ENCODE results near the gene RFX7.

The RFX7 gene

GRCh38 chr15:56098195-56098863 is 145.3 kb downstream of the RFX7 start:
- H3K27me3 ChIP-seq (ENCODE audit: insufficient read depth, low read length, poor library complexity, severe bottlenecking): no peaks in the 10 kb centered on the region
- H3K79me2 ChIP-seq (ENCODE audit: insufficient read depth, low read length): no peaks in the 10 kb centered on the region
- peaks cover 82% of the 10 kb centered on the region for H3K36me3 ChIP-seq (ENCODE audit: insufficient read depth, low read length)
- H2AFZ ChIP-seq (ENCODE audit: low read length): no peak overlapping the region
- no peak overlapping the region for H3K4me3 ChIP-seq (ENCODE audit: low read length, poor library complexity, severe bottlenecking)
- no peaks in the 10 kb centered on the region for H3K9me3 ChIP-seq (ENCODE audit: insufficient read depth, low read depth, low read length)
- H3K4me2 ChIP-seq (ENCODE audit: low read depth, low read length, poor library complexity, severe bottlenecking): peak overlapping the region; percentile 0
- H3K9ac ChIP-seq (ENCODE audit: low read depth, low read length, poor library complexity, severe bottlenecking): no peak overlapping the region
- no peaks in the 10 kb centered on the region for H4K20me1 ChIP-seq (ENCODE audit: insufficient read depth, low read length, poor library complexity, severe bottlenecking)
- peaks cover 9% of the 10 kb centered on the region for H3K4me1 ChIP-seq (ENCODE audit: insufficient read depth, low read length, poor library complexity, severe bottlenecking)
- no peak for TF ChIP-seq EZH2phosphoT487 (IDR thresholded peaks at IDR 0.05; ENCODE audit: borderline replicate concordance)
- TF ChIP-seq CTCF (conservative IDR thresholded peaks at IDR 0.05; ENCODE audit: low read length): peak; percentile 43
- H3K9me2 ChIP-seq (replicated peaks; ENCODE audit: low read depth, low read length): no peaks in the 10 kb centered on the region
- H3F3A ChIP-seq (ENCODE audit: low read depth): no peaks in the 10 kb centered on the region

GRCh38 chr15:56095406-56095805 is 148.3 kb downstream of the RFX7 start:
- H3K36me3 ChIP-seq (ENCODE audit: insufficient read depth, low read length): peaks cover 71% of the 10 kb centered on the region
- H3K4me1 ChIP-seq (ENCODE audit: insufficient read depth, low read length, poor library complexity, severe bottlenecking): peaks cover 9% of the 10 kb centered on the region
- H3K79me2 ChIP-seq (ENCODE audit: insufficient read depth, low read length): no peaks in the 10 kb centered on the region
- TF ChIP-seq EZH2phosphoT487 (IDR thresholded peaks at IDR 0.05; ENCODE audit: borderline replicate concordance) (no peak), CTCF (conservative IDR thresholded peaks at IDR 0.05; ENCODE audit: low read length) (no peak)
- H4K20me1 ChIP-seq (ENCODE audit: insufficient read depth, low read length, poor library complexity, severe bottlenecking): no peaks in the 10 kb centered on the region
- no peak overlapping the region for H3K4me2 ChIP-seq (ENCODE audit: low read depth, low read length, poor library complexity, severe bottlenecking)
- no peaks in the 10 kb centered on the region for H3K27me3 ChIP-seq (ENCODE audit: insufficient read depth, low read length, poor library complexity, severe bottlenecking)
- no peaks in the 10 kb centered on the region for H3F3A ChIP-seq (ENCODE audit: low read depth)
- H3K9ac ChIP-seq (ENCODE audit: low read depth, low read length, poor library complexity, severe bottlenecking): no peak overlapping the region
- no peak overlapping the region for H2AFZ ChIP-seq (ENCODE audit: low read length)
- no peaks in the 10 kb centered on the region for H3K9me2 ChIP-seq (replicated peaks; ENCODE audit: low read depth, low read length)
- no peaks in the 10 kb centered on the region for H3K9me3 ChIP-seq (ENCODE audit: insufficient read depth, low read depth, low read length)
- no peak overlapping the region for H3K4me3 ChIP-seq (ENCODE audit: low read length, poor library complexity, severe bottlenecking)

- no peak overlapping the region for H3K4me2 ChIP-seq (ENCODE audit: low read depth, low read length, poor library complexity, severe bottlenecking)
- no peaks in the 10 kb centered on the region for H3F3A ChIP-seq (ENCODE audit: low read depth)
- no peak overlapping the region for H3K4me3 ChIP-seq (ENCODE audit: low read length, poor library complexity, severe bottlenecking)
- no peaks in the 10 kb centered on the region for H3K27me3 ChIP-seq (ENCODE audit: insufficient read depth, low read length, poor library complexity, severe bottlenecking)
- TF ChIP-seq EZH2phosphoT487 (IDR thresholded peaks at IDR 0.05; ENCODE audit: borderline replicate concordance): no peak
- TF ChIP-seq CTCF (conservative IDR thresholded peaks at IDR 0.05; ENCODE audit: low read length): no peak
- H2AFZ ChIP-seq (ENCODE audit: low read length): no peak overlapping the region
- peaks cover 9% of the 10 kb centered on the region for H3K4me1 ChIP-seq (ENCODE audit: insufficient read depth, low read length, poor library complexity, severe bottlenecking)
- peaks cover 63% of the 10 kb centered on the region for H3K36me3 ChIP-seq (ENCODE audit: insufficient read depth, low read length)
- no peaks in the 10 kb centered on the region for H4K20me1 ChIP-seq (ENCODE audit: insufficient read depth, low read length, poor library complexity, severe bottlenecking)
- H3K79me2 ChIP-seq (ENCODE audit: insufficient read depth, low read length): no peaks in the 10 kb centered on the region
- no peak overlapping the region for H3K9ac ChIP-seq (ENCODE audit: low read depth, low read length, poor library complexity, severe bottlenecking)
- no peaks in the 10 kb centered on the region for H3K9me3 ChIP-seq (ENCODE audit: insufficient read depth, low read depth, low read length)
- H3K9me2 ChIP-seq (replicated peaks; ENCODE audit: low read depth, low read length): no peaks in the 10 kb centered on the region
Measured at GRCh38 chr15:56094171-56094570, 149.5 kb downstream of the RFX7 start.

All from Loucy (cell line).